ENCODE data around the gene JAK2. TPM values are rescaled to one million over a fixed set of nuclear protein-coding genes. Genes with fewer than 3 reads are reported as not detected.

JAK2 gene
- total RNA-seq, 1 donor from 2014 or later: 9.0 TPM

DNA sequence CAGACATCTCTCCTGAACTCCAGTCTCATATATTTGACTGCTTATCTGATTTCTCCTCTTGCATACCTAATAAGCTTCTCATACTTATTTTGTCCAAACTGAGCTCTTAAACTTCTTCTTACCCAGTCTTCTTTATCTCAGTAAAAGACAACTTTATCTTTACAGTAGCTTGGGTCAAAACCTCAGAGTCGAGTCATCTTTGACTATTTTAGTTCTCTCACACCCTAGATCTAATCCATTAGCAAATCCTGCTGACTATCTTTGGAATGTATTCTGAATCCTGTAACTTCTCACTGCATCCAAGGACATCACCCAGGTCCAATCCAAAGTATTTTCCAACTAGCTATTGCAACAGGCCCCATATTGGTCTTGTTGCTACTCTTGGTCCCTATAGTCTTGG, 11.8 kb upstream of the JAK2 start:
- TF ChIP-seq, protein P1, sequence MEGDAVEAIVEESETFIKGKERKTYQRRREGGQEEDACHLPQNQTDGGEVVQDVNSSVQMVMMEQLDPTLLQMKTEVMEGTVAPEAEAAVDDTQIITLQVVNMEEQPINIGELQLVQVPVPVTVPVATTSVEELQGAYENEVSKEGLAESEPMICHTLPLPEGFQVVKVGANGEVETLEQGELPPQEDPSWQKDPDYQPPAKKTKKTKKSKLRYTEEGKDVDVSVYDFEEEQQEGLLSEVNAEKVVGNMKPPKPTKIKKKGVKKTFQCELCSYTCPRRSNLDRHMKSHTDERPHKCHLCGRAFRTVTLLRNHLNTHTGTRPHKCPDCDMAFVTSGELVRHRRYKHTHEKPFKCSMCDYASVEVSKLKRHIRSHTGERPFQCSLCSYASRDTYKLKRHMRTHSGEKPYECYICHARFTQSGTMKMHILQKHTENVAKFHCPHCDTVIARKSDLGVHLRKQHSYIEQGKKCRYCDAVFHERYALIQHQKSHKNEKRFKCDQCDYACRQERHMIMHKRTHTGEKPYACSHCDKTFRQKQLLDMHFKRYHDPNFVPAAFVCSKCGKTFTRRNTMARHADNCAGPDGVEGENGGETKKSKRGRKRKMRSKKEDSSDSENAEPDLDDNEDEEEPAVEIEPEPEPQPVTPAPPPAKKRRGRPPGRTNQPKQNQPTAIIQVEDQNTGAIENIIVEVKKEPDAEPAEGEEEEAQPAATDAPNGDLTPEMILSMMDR (IDR thresholded peaks at IDR 0.05; ENCODE audit: insufficient read depth, low read length, severe bottlenecking): no peak
- H3K4me3 ChIP-seq (ENCODE audit: low read depth, low read length): no peak overlapping the region
- no peak for FAIRE-seq

DNA sequence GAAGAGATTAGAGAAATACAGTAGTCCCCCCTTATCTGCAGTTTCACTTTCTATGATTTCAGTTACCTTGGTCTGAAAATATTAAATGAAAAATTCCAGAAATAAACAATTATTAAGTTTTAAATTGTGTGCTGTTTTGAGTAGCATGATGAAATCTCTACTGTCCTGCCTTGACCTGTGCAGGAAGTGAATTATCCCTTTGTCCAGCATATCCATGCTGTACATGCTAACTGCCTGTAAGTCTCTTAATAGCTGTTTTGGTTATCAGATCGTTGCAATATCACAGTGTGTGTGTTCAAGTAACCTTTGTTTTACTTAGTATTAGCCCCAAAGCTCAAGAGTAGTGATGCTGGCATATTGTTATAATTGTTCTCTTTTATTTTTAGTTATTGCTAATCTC, 11.2 kb upstream of the JAK2 start:
- no peak overlapping the region for H3K4me3 ChIP-seq (ENCODE audit: low read depth, low read length)
- TF ChIP-seq, protein P1 (IDR thresholded peaks at IDR 0.05; ENCODE audit: insufficient read depth, low read length, severe bottlenecking): no peak
- no peaks in the 10 kb centered on the region for H3K36me3 ChIP-seq (ENCODE audit: control insufficient read depth, insufficient read depth, low read length)
- DNase-seq (ENCODE audit: low read depth) (no peak), FAIRE-seq (no peak)
- no peaks in the 10 kb centered on the region for H3K27me3 ChIP-seq (ENCODE audit: control insufficient read depth, insufficient read depth, low read length)

More for the DNA sequence above, 11.8 kb upstream of the JAK2 start:
- no peaks in the 10 kb centered on the region for H3K36me3 ChIP-seq (ENCODE audit: control insufficient read depth, insufficient read depth, low read length)
- no peaks in the 10 kb centered on the region for H3K27me3 ChIP-seq (ENCODE audit: control insufficient read depth, insufficient read depth, low read length)
- peak; percentile 29 for DNase-seq (ENCODE audit: low read depth)

DNA sequence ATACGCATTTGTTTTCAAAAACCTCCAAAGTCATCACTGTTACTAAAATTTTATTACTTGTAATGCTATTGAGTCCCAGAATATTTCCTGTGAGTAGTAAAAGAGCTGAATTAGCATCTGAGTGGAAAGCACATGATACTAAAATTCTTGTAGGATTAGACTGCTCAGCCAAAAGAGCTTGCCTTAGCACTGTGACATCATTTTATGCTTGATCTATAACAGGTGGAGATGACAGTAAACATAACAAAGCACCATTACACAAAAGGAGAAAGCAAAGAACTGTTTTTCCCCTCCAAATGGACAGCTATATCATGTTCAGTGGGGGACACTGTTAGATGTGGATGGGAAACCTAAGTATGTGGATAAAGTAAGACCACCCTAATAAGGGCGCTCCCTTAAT, 5.8 kb upstream of the JAK2 start:
- Histone ChIP-seq H3K36me3 (ENCODE audit: control insufficient read depth, insufficient read depth, low read length) (no peaks in the 10 kb centered on the region), H3K4me3 (ENCODE audit: low read depth, low read length) (no peak overlapping the region), H3K27me3 (ENCODE audit: control insufficient read depth, insufficient read depth, low read length) (no peaks in the 10 kb centered on the region)
- DNase-seq (ENCODE audit: low read depth) (peak; percentile 45), FAIRE-seq (no peak)
- TF ChIP-seq, protein P1 (IDR thresholded peaks at IDR 0.05; ENCODE audit: insufficient read depth, low read length, severe bottlenecking): no peak

DNA sequence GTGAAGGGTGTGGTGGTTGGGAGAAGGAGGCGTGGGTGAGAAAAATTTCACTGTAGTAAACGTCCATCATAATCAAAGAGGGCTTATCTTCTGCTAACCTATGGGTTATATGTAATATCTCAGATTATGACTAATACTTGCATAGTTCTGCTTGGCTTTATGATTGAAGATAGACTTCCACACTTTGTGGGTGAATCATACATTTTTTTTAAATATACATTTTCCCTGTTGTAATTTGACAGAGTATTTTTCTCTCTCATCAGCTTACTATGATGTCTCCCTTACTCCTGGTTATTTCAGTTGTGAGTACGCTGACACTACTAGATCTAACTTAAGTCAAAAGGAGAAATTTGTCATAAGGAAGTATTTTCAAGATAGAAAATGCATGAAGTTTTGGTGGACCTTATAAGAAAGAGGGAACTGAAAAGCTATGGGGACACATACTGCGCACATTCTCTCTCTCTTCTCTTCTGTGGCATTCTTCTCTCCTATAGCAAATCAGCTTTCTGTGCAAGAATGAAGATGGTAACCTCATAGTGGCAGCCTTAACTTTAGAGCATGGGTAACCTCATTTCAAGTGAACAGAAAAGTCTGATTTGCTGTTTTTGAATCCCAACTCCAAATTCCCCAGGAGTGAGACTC, 4.9 kb upstream of the JAK2 start:
- no peak for FAIRE-seq
- no peaks in the 10 kb centered on the region for H3K36me3 ChIP-seq (ENCODE audit: control insufficient read depth, insufficient read depth, low read length)
- peak; percentile 80 for DNase-seq (ENCODE audit: low read depth)
- TF ChIP-seq, protein P1 (IDR thresholded peaks at IDR 0.05; ENCODE audit: insufficient read depth, low read length, severe bottlenecking): no peak
- no peak overlapping the region for H3K4me3 ChIP-seq (ENCODE audit: low read depth, low read length)
- H3K27me3 ChIP-seq (ENCODE audit: control insufficient read depth, insufficient read depth, low read length): no peaks in the 10 kb centered on the region

DNA sequence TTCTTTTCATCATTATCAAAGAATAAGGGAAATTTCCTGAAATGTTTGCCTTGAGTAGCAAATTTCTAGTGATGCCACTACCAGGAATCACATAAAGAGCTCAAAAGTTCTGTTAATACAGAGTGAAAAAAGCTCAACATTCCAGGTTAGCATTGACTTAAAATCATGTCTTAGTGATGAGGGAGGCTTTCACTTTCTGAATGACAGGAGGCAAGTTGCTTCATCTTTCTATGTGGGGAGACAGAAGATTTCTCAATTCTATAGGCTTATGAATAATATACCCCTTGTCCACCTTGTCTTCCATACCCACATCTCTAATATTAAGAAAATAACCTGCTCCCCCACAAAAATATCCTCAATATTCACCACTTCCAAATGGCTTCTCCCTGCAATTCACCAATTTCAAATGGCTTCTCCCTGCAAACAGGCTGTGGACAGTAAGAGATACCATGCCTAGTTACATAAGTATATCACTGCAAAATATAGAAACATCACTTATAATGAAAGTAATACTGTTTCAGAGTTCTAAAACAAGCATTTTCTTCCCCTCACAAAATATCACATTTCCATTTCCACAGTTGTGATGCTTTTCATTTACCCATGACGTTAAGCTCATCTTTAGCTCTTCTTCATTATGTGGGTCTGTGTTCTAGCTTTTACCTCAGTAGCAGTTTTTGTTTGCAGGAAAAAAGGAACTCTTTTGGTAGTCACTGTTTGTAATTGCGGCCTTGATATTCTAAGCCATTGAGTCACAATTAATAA, 2.2 kb upstream of the JAK2 start:
- TF ChIP-seq, protein P1 (IDR thresholded peaks at IDR 0.05; ENCODE audit: insufficient read depth, low read length, severe bottlenecking): no peak
- Histone ChIP-seq H3K4me3 (ENCODE audit: low read depth, low read length) (no peak overlapping the region), H3K36me3 (ENCODE audit: control insufficient read depth, insufficient read depth, low read length) (no peaks in the 10 kb centered on the region), H3K27me3 (ENCODE audit: control insufficient read depth, insufficient read depth, low read length) (no peaks in the 10 kb centered on the region)
- FAIRE-seq: no peak
- no peak for DNase-seq (ENCODE audit: low read depth)
